HG03175 (cell line): ENCODE measurements around the gene KEL.

Source experiments
- ATAC-seq: cut with Tn5 transposase; IDR thresholded peaks from one replicate; pipeline ENCODE4 v1.9.1; 2021; ENCODE audit warnings: mild to moderate bottlenecking, moderate library complexity; ENCODE audit not compliant: unreplicated experiment

Gene KEL

DNA sequence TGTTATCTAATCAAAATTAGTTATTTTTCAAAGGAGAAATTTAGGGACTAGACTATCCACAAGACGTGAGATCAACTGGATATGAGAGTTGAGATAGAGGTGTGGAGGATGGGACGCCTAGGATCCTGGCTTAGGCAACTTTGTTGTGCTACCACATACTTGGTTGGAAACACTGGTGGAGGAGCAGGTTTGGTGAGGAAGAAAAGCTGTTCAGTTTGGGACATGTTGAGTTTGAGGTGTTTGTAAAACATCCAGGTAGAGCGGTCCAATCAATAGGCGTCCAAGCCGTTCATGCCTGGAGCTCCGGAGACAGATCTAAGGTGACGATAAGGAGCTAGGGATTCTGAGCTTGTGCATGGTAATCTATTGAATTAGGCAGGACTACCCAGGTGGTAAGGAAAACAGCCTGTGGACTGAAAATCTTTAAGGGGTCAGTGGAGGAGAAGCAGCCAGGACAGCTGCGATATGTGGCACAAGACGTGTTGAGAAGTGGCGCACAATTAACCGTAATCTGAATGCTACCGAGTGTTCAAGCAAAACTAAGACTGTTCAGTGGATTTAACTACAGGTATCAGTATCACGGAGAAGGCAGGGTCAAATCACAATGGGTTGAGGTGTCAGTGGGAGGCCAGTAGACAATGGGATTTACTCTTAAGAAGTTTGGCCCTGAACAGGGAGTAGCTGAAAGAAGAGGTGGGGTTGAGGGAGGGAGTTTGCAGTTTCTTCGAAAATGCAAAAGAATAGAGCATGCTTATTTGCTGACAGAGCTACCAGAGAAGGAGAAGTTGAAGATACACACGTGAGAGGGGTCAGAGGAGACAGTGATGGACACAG, 60.5 kb downstream of the KEL start:
- no peak for ATAC-seq

DNA sequence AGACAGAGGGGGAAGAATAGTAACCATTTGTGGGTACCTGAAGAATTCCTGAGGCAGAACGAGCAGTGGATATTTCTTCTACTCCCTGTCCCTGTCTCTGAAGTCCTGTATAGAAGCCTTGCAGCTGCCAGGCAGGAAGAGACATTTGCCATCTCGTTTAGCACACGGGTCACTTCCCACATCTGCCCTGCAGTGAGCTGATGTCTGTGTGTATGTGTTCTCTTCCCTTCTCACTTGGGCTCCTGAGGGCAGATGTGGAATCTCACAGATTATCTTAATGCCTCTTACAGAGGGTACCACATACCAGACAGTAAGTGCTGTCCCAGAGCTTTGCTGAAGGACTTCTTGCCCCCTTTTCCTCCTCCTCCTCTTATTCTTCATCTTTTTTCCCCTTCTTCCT, 62.5 kb downstream of the KEL start:
- ATAC-seq = no peak

DNA sequence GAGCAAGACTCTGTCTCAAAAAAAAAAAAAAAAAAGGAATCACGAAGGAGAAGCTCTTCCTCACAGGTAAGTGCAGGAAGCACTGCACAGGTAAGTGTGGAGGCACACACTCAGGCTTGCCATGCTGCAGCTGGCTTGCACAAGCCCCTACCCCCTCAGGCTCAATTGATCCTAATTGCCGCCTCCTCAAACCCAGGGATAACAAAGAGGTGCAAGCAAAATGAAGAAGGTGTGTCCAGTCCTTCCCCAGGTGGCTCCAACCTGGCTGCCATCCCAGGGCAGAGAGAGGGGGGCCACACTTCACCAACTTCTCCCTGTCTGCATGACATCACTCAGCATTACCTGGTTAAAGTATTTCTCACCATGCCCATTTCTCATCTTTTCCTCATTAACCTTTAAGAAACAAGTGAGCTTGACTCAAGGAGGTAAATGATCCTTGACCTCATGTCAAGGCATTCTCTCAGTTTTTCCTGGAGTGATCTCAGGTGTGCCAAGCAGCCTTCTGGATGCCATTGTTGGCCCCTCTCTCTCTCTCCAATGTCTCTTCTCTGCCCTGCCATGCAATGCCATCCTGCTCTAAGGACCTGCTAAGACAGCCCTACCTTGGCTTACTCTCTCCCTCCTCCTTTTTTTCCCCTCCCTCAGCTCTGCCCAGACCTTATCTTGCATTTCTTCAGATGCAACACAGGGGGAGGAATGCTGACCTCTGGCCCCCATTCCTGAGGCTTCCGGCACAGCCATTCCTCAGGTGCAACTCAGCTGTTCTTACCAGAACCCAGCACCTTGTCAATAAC, 63.6 kb downstream of the KEL start:
- no peak for ATAC-seq

DNA sequence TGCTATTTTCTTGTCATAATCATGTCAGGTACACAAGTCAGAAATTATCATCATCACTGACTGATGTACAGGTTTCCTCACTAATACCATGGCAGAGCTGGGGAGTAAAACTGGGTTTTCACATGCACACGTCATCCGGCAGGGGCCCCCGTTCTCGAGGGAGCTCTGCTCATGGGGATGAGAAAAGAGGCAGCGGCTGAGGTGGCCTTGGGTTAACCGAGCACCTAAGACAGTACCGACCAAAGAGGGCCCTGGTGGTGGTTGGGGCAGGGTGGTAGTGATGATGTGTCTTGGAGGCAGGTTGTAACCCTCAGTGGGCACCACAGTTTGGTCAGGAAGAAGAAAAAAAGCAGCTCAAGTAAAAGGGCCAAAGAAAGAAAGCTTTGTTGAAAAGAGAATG, 64.5 kb downstream of the KEL start:
- no peak for ATAC-seq

DNA sequence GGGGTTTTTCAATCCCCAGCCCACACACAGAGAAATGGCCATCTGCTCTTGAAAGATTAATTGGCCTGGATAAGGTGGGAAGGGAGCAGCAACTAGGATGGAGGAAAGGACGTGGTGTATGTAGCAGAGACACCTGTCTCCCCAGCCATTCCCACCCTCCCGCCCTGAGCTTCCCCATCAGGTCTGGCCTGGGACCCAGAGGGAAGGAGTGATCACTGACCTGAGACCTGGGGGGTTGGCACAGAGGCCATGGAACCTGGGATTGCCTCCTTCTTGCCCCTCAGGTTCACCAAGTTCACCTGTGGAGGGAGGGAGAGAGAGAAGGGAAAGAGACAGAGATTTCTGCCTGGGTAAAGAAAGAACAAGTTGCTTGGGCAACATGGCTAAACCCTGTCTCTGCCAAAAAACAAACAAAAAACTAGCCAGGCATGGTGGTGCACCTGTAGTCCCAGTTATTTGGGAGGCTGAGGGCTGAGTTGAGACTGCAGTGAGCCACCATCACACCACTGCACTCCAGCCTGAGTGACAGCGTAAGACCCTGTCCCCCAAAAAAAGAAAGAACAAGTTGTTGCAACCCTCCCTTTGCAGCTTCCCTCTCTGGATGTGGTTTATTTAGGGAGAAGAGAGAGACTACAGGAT, 65.3 kb downstream of the KEL start:
- no peak for ATAC-seq

DNA sequence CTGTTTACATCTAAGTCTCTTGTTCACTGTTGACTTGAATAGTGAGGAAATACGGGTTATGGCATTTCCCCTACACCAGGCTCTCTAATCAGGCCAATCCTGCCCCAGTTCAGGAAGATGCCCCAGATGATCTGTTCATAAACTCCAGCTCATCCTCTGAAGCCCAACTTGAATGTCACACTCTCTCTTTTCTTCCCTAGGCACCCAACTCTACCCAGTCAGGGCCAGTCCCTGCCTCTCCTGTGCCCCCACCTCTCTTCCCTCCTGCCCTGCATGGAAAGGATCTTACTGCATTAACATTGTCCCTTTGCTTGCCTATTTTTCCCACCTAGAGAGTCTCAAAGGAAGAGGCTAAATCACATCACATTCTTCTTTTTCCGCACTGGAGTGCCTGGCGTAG, 66.0 kb downstream of the KEL start:
- ATAC-seq = no peak

DNA sequence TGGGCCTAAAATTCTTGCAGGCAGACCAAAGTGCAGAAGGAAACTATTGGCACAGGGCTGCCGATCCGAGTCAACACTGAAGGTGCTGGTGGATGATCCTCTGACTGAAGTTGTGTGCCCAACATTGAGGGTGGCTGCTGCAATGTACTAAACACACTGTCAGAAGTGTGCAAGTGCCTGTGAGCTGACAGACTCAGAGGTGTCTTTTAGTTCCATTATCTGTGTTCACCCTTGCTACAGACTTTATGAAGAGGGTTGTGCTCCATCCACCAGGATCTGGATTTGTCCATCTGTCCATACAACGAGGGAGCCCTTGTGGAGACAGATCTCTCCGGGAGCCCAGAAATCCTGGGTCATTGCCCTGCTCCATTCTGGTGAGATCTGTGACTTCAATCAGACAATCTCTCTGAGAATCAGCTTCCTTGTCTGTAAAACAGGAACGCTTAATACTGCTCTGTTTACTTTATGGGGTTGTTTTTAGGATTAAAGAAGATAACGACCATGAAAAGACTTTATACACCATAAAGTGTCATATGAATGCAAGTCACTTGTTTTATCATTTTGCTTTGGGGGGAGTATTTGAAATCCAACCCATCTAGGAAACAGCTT, 67.1 kb downstream of the KEL start:
- no peak for ATAC-seq

DNA sequence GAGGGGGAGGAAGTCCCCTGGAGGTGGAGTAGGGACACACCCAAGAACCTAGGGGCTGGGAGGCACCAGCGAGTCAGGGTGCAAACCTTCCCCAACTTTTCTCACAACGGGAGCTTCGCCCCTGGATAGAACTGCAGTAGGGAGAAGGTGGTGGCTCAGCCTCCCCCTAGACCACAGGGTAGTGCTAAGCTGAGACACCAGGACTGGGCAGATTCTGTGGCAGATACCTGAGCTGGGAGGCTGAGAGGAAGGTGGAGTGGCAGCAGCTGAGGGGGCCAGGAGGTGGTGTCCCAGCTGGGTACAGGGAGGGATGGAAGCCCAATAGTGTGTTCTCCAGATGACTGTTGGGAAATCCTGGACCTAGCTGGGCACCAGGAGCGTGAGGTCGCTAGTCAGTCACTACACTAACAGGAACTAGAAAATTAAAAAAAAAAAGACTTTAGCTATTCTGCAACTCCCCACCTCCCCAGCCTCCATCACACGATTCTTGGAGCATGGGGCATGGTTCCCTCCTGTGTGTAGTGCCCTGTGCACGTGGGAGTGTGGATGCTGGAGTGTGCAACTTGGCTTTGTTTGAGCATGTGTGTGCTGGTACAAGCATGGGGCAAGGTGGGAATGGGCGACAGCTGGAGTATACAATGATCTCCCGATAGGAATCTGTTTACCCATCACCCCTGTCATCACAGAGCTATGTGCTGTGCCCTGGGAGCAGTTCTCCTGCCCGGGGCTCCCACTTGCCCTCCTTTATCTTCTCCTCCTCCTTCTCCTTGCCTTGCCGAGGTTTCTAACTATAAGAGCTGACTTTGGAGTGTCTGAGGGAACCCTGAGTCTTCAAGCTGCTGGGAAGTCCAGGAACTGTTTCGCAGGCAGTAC, 67.8 kb downstream of the KEL start:
- no peak for ATAC-seq

DNA sequence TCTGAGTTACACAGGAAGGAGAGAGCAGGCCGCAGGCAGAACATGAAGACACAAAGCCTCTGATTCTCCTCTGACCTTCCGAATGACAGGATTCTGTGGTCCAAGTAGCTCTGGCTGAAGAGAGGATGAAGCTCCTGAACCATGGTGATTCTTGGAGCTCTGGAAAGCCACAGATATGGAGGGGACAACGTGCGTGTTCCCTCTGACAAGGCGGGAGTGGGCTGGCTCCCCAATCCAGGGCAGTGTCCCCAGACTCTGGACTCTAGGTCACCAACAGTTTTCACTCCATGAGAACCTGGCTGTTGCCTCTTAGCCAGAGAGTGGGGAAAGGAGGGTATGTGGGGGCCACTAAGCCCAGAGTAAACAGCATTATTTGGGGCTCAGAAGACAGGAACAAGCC, 69.2 kb downstream of the KEL start:
- no peak for ATAC-seq

DNA sequence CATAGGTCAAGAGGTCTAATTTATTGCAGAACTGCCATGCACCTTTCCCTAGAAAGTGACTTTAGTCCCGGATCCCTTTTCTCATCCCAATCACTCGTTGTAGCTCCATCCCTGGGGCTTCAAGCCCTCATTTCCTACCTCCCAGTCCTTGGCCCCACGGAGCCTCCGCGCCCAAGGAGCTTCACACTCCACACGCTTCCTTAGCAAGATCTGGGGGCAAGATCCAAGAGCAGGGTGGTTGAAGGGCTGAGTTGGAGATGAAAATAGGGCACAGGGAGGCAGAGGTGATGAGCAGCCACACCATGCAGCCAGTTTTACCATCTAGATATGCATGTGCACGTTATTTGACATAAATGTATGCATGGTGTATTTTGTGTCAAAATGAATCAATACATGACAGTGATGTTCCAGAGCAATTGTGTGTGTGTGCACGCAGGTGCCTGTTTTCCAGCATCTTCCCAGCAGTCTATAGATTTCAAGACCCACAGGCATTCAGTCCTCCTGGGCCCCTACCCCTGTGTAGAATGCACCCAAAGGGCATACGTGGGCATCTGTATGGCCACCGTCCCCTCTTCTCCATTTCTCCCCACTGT, 70.6 kb downstream of the KEL start:
- no peak for ATAC-seq
